IMR-90 (cell line): ENCODE results near the gene KCNQ1. TPM values are rescaled to one million over a fixed set of nuclear protein-coding genes. Genes with fewer than 3 reads are reported as not detected.

Experiments used
- MAFK ChIP-seq: IDR thresholded peaks from 2 replicates; pipeline ENCODE4 v1.6.1; 2012; ENCODE audit warnings: low read depth, low read length, improper control_type of control experiment
- SMC3 ChIP-seq: fragments of 150-350 bp; IDR thresholded peaks from 2 replicates; pipeline ENCODE4 v1.6.1; 2016; ENCODE audit warnings: low read depth, mild to moderate bottlenecking, antibody characterized with exemption, low read length, moderate library complexity
- polyA plus RNA-seq, 3 experiments: library from polyadenylated mRNA; depleted of rRNA; stranded (reverse); fragments of >200 nt; gene quantifications; 2 replicates each; pipeline ENCODE4 v1.2.3, GENCODE V29; 2012; ENCODE audit warnings: low replicate concordance in 1 of 3
- total RNA-seq: library from RNA; depleted of rRNA; stranded (reverse); fragments of >200 nt; gene quantifications from 2 replicates; pipeline ENCODE4 v1.2.3, GENCODE V29; 2012

The KCNQ1 gene
- total and polyA plus RNA-seq, 2 of the 4 experiments (the other 2 are of a cell fraction): 0.07 TPM; not detected in 1

DNA sequence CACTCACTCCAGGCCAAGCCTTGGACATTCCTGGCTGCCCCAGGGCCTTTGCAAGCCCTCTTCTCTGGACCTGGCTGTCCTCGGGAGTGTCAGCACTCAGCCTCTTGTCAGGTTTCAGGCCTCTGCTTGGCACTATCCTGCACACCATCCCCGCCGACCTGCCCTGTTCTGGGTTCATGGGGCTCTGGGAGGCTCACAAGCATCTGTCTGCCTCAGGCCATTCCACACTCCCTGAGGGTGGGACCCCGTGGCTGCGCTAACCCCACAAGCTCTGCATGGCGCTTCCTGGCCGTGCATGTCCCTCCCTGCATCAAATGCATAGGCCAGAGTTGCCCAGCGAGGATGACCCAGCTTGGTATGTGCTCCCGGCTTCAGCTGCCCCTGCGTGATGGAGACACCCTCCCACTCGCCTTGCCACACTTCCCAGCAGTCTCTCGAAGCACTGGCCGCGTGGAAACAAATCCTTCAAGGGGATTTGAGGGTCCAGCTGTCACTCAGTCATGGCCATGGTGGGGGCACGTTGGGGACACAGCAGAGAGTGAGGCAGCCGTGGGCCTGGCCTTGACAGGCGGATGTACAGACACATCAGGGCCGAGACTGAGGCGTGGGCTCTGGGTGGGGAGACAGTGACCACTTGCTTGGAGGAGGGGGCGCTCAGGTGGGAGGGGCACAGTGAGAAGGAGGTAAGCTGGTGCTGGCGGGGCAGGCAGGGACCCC is 87.3 kb downstream of the KCNQ1 start (continued):
- TF ChIP-seq SMC3 (no peak), MAFK (no peak)
